Osteoblast (primary cell): Measurements from ENCODE around the gene XG. TPM values are rescaled to one million over a fixed set of nuclear protein-coding genes. Genes with fewer than 3 reads are reported as not detected.

Source experiments
- DNase-seq: peaks from one replicate; pipeline ENCODE4 v3.0.0; 2011; ENCODE audit warnings: low spot score, mixed read lengths; ENCODE audit not compliant: insufficient read length; ENCODE audit errors: missing footprints
- H2AFZ ChIP-seq: 2 replicates; pipeline ENCODE4 v1.6.0; 2011; ENCODE audit warnings: mild to moderate bottlenecking, low read length
- H3K27ac ChIP-seq: 2 replicates; pipeline ENCODE4 v1.5.1; 2011; ENCODE audit warnings: mild to moderate bottlenecking, low read depth, low read length, moderate library complexity
- H3K27me3 ChIP-seq: 2 replicates; pipeline ENCODE4 v1.6.0; 2012; ENCODE audit warnings: mild to moderate bottlenecking, control low read depth, inconsistent platforms, low read length, moderate library complexity; ENCODE audit not compliant: insufficient read depth
- H3K36me3 ChIP-seq: 2 replicates; pipeline ENCODE4 v1.5.1; 2011; ENCODE audit warnings: mild to moderate bottlenecking, low read length, control low read depth, moderate library complexity; ENCODE audit not compliant: insufficient read depth
- H3K4me1 ChIP-seq: 2 replicates; pipeline ENCODE4 v1.5.1; 2011; ENCODE audit warnings: mild to moderate bottlenecking, low read length, control low read depth, moderate library complexity; ENCODE audit not compliant: insufficient read depth
- H3K4me2 ChIP-seq: 2 replicates; pipeline ENCODE4 v1.6.0; 2011; ENCODE audit warnings: mild to moderate bottlenecking, low read length; ENCODE audit not compliant: insufficient read depth
- H3K4me3 ChIP-seq: fragments of 200-600 bp; sonication (generic); 3 replicates; pipeline ENCODE4 v1.5.1; 2012; ENCODE audit warnings: mild to moderate bottlenecking, low read length, inconsistent platforms; ENCODE audit not compliant: insufficient read depth
- H3K79me2 ChIP-seq: 2 replicates; pipeline ENCODE4 v1.6.0; 2012; ENCODE audit warnings: mild to moderate bottlenecking, low read length, control low read depth, inconsistent platforms; ENCODE audit not compliant: insufficient read depth
- H3K9me3 ChIP-seq: 2 replicates; pipeline ENCODE4 v1.5.1; 2011; ENCODE audit warnings: low read depth, low read length, control low read depth
- H4K20me1 ChIP-seq: 2 replicates; pipeline ENCODE4 v1.6.0; 2012; ENCODE audit warnings: mild to moderate bottlenecking, low read length, control low read depth; ENCODE audit not compliant: insufficient read depth
- CTCF ChIP-seq: IDR thresholded peaks from 2 replicates; pipeline ENCODE4 v1.5.1; 2011; ENCODE audit warnings: mild to moderate bottlenecking, low read depth, low read length, moderate library complexity; ENCODE audit errors: extremely low read depth
- total RNA-seq: library from RNA; depleted of rRNA; stranded (reverse); fragments of >200 nt; gene quantifications from 2 replicates; pipeline ENCODE4 v1.2.3, GENCODE V29; 2012

XG gene
- total RNA-seq, 1 donor = 4.0 TPM

DNA sequence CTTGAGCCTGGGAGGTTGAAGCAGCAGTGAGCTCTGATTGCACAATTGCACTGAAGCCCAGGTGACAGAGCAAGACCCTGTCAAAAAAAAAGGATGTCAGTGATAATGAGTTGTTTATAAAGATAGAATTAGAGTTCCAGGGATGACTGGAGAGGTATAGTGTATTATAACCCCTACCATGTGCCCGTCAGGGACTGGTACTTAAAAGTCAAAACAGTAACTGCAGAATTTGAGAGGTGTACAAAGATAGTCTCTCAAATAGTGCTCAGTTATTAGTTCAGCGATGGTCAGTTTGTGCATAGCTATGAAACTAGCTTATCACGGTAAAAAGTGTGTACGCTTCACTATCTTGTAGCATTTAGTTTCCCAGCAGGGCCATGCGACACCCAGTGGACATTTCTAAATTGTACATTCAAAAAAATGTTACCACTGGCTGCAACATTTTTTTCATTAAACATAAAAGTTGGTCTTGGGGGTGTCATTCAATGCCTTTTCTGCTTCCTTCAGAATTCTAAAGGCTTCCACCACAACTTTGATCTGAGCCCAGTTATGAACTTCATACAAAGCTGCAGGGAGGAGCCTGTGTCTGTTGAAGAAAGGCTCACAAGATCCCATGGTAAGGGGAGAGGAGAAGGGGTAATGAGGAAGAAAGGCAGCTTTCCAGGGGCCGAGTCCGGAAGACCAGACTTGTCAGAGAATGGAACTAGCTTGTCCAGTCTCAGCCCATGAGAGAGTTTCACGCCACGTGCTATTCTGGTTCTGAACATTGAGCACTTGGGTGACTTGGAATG lies 67.7 kb downstream of the XG start:
- H3K36me3 ChIP-seq = no peaks in the 10 kb centered on the region
- H3K4me2 ChIP-seq = no peak overlapping the region
- no peaks in the 10 kb centered on the region for H3K79me2 ChIP-seq
- H3K4me3 ChIP-seq = no peak overlapping the region
- H3K9me3 ChIP-seq = no peaks in the 10 kb centered on the region
- peak; percentile 60 for TF ChIP-seq CTCF
- H2AFZ ChIP-seq = no peak overlapping the region
- H3K4me1 ChIP-seq = no peaks in the 10 kb centered on the region
- H4K20me1 ChIP-seq = no peaks in the 10 kb centered on the region
- peaks cover 11% of the 10 kb centered on the region for H3K27me3 ChIP-seq
- no peak overlapping the region for H3K27ac ChIP-seq
- peak; percentile 84 for DNase-seq

DNA sequence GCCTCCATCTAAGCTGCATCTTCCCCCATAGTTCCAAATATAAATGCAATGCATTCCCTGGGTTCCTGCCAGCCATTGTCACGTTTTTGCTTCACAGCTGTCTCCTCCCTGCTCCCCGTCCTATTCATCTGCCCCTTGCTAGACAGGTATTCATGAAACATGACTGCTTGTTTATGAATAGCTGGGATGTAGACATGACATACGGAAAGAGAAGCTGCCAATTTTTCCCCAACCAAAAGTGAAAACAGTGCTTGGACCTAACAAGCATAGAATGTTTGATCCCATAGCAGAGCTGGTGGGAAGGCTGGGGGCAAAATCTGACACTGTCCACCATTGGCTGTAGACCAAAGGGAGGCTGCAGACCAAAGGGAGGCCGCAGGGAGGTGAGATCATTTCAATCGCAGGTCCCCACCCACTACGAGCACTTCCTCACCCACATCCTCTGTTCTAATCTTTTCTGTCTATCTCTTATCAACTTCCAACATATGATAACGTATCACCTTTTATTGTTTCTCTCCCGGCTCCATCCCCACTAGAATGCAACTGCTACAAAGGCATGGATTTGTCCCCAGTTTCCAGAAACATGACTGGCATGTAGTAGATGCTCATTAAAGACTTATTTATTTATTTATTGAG lies 68.4 kb downstream of the XG start:
- peaks cover 7% of the 10 kb centered on the region for H3K27me3 ChIP-seq
- H3K4me3 ChIP-seq = no peak overlapping the region
- no peak overlapping the region for H3K27ac ChIP-seq
- no peaks in the 10 kb centered on the region for H4K20me1 ChIP-seq
- no peaks in the 10 kb centered on the region for H3K79me2 ChIP-seq
- no peak for DNase-seq
- no peaks in the 10 kb centered on the region for H3K4me1 ChIP-seq
- no peaks in the 10 kb centered on the region for H3K36me3 ChIP-seq
- no peak overlapping the region for H2AFZ ChIP-seq
- no peaks in the 10 kb centered on the region for H3K9me3 ChIP-seq
- no peak overlapping the region for H3K4me2 ChIP-seq
- no peak for TF ChIP-seq CTCF

- no peaks in the 10 kb centered on the region for H3K9me3 ChIP-seq
- H4K20me1 ChIP-seq = no peaks in the 10 kb centered on the region
- peaks cover 16% of the 10 kb centered on the region for H3K27me3 ChIP-seq
- TF ChIP-seq CTCF = no peak
- H2AFZ ChIP-seq = peak overlapping the region; percentile 68
- no peak for DNase-seq
- H3K4me2 ChIP-seq = no peak overlapping the region
- H3K79me2 ChIP-seq = no peaks in the 10 kb centered on the region
- no peak overlapping the region for H3K4me3 ChIP-seq
- H3K4me1 ChIP-seq = no peaks in the 10 kb centered on the region
- H3K36me3 ChIP-seq = no peaks in the 10 kb centered on the region
- no peak overlapping the region for H3K27ac ChIP-seq
These were observed 72.1 kb downstream of the XG start for GRCh38 chrX:2823795-2824386.

- H3K27ac ChIP-seq = no peak overlapping the region
- peaks cover 20% of the 10 kb centered on the region for H3K27me3 ChIP-seq
- no peaks in the 10 kb centered on the region for H3K79me2 ChIP-seq
- H3K4me1 ChIP-seq = no peaks in the 10 kb centered on the region
- no peak for DNase-seq
- no peak for TF ChIP-seq CTCF
- H3K36me3 ChIP-seq = no peaks in the 10 kb centered on the region
- H3K9me3 ChIP-seq = no peaks in the 10 kb centered on the region
- H3K4me2 ChIP-seq = no peak overlapping the region
- no peaks in the 10 kb centered on the region for H4K20me1 ChIP-seq
- no peak overlapping the region for H2AFZ ChIP-seq
- no peak overlapping the region for H3K4me3 ChIP-seq
These were observed 73.0 kb downstream of the XG start for GRCh38 chrX:2824886-2825285.
